HUES64 (cell line): Measurements from ENCODE around the gene WDFY1.

Experiments
- H3K27ac ChIP-seq: 2 replicates; pipeline ENCODE4 v1.7.0; 2013; ENCODE audit warnings: low read depth, low read length, inconsistent platforms
- H3K27me3 ChIP-seq: 2 replicates; pipeline ENCODE4 v1.6.1; 2013; ENCODE audit warnings: mild to moderate bottlenecking, low read length; ENCODE audit not compliant: insufficient read depth
- H3K36me3 ChIP-seq: 2 replicates; pipeline ENCODE4 v1.6.1; 2013; ENCODE audit warnings: mild to moderate bottlenecking, low read length; ENCODE audit not compliant: insufficient read depth
- H3K4me1 ChIP-seq: 2 replicates; pipeline ENCODE4 v1.6.1; 2013; ENCODE audit warnings: mild to moderate bottlenecking, low read length, moderate library complexity; ENCODE audit not compliant: insufficient read depth
- H3K4me3 ChIP-seq: 2 replicates; pipeline ENCODE4 v1.5.1; 2013; ENCODE audit warnings: mild to moderate bottlenecking, low read length, moderate library complexity
- H3K9ac ChIP-seq: 2 replicates; pipeline ENCODE4 v1.6.1; 2013; ENCODE audit warnings: mild to moderate bottlenecking, low read depth, low read length
- H3K9me3 ChIP-seq: 2 replicates; pipeline ENCODE4 v1.6.1; 2013; ENCODE audit warnings: low read depth, low read length; ENCODE audit not compliant: insufficient read depth
- WGBS: fragments of 150-250, 120-280 bp; methylation state at CpG from one replicate; pipeline ENCODE4 v1.1.7; 2013; ENCODE audit warnings: missing lambda C conversion rate; 5-methylcytosine and 5-hydroxymethylcytosine counted together

The WDFY1 gene

GRCh38 chr2:223828314-223828713 is 116.8 kb downstream of the WDFY1 start:
- Histone ChIP-seq H3K9ac (no peak overlapping the region), H3K27me3 (no peaks in the 10 kb centered on the region), H3K27ac (no peak overlapping the region), H3K4me3 (no peak overlapping the region), H3K4me1 (peaks cover 11% of the 10 kb centered on the region), H3K9me3 (no peaks in the 10 kb centered on the region), H3K36me3 (no peaks in the 10 kb centered on the region)
- 96% methylated on average over 6 of the region's 6 CpGs for WGBS

DNA sequence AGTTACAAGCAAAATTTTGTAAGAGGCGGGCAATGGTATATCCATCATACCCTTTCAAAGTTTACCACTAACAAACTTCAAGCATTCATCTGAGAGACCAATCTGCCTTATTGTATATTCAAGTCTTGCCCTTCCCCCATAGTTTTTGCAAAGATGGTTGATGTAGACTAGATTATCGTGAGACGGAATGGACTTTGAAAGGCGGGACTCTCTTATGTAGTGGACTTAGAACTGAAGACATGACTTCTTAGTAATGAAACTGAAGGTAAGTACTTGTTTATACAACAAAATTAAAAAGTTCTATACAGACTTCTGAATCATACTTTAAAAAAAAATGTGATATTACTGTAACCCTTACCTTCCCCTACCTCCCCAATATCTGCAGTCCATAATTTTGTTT is 118.1 kb downstream of the WDFY1 start:
- Histone ChIP-seq H3K9me3 (no peaks in the 10 kb centered on the region), H3K27ac (no peak overlapping the region), H3K27me3 (no peaks in the 10 kb centered on the region), H3K4me1 (no peaks in the 10 kb centered on the region), H3K36me3 (no peaks in the 10 kb centered on the region), H3K9ac (no peak overlapping the region), H3K4me3 (no peak overlapping the region)
- WGBS: 48% methylated on average over 4 of the region's 4 CpGs
